Spleen (tissue), 7 donors: ENCODE results near the gene MMP25.

ENCODE experiments used
- CTCF ChIP-seq, 11 experiments: fragments of 200-600 bp in 7 of 11; fragments of 450-650 bp in 4 of 11; sonication (generic) in 4 of 11; IDR thresholded peaks in 8 of 11; conservative IDR thresholded peaks in 3 of 11; 1 replicate in 7 of 11; 2 replicates in 4 of 11; pipeline versions ENCODE4 v1.4.0 to v1.8.0; 2016 to 2021; ENCODE audit warnings: antibody characterized with exemption in 11 of 11, inconsistent platforms in 4 of 11, mild to moderate bottlenecking in 1 of 11
- POLR2A ChIP-seq, 3 donors: fragments of 450-650 bp; IDR thresholded peaks; one replicate each; pipeline ENCODE4 v1.5.1; 2017; ENCODE audit warnings: antibody characterized with exemption in 3 of 3, mild to moderate bottlenecking in 1 of 3
- POLR2AphosphoS5 ChIP-seq, 3 donors: sonication (generic); formaldehyde crosslinking; IDR thresholded peaks; one replicate each; pipeline ENCODE4 v1.5.1; 2017; ENCODE audit warnings: antibody characterized with exemption in 3 of 3
- donor health status: DM: no; HTN: no; CAD: no; lungs with moderate emphysema.
- donor health status: DM: no; HTN: no; CAD: no.
- donor health status: DM: no; HTN: no; CAD: no.

GRCh38 chr16:3010510-3010909 is 35.9 kb upstream of the MMP25 start:
- TF ChIP-seq POLR2AphosphoS5 (IDR thresholded peaks at IDR 0.05) (no peak), CTCF (IDR thresholded peaks at IDR 0.05 in 8 of 11, conservative IDR thresholded peaks at IDR 0.05 in 3 of 11) (no peak), POLR2A (IDR thresholded peaks at IDR 0.05) (no peak)
